ENCODE measurements around the gene ORC3.
A peak's percentile ranks its signal among the peaks of the same experiment; 100 is the strongest.
"Not testable (repeated sequence)": the region's sequence is repeated elsewhere in the genome, so short reads cannot be mapped to it uniquely, and the experiment has no call there.

ORC3 gene

GRCh38 chr6:87696817-87697216 is 106.9 kb downstream of the ORC3 start:
- not testable (repeated sequence) for DNase-seq (ENCODE audit: low read depth in 2 of 2)

GRCh38 chr6:87697581-87698546 is 107.9 kb downstream of the ORC3 start:
- no peak for DNase-seq (ENCODE audit: low read depth in 2 of 2)

- DNase-seq (ENCODE audit: low read depth in 2 of 2) = no peak
Measured at GRCh38 chr6:87698547-87699006, 108.6 kb downstream of the ORC3 start.

GRCh38 chr6:87699576-87699975 is 109.6 kb downstream of the ORC3 start:
- no peak for DNase-seq (ENCODE audit: low read depth in 2 of 2)

GRCh38 chr6:87700397-87701343 is 110.7 kb downstream of the ORC3 start:
- DNase-seq (ENCODE audit: low read depth in 2 of 2) = peak in 1 of 2 donors; percentile 7

GRCh38 chr6:87701344-87701675 is 111.4 kb downstream of the ORC3 start:
- DNase-seq (ENCODE audit: low read depth in 2 of 2) = peak in 1 of 2 donors; percentile 4

GRCh38 chr6:87701676-87702588 is 112.0 kb downstream of the ORC3 start, which contains the start of gene AKIRIN2:
Gene AKIRIN2, minus strand, starts transcription at chr6:87702233. Its CDS starts 549 bp downstream, at chr6:87701684.
- peak; percentile 93 to 94 for DNase-seq (ENCODE audit: low read depth in 2 of 2)

- DNase-seq (ENCODE audit: low read depth in 2 of 2) = no peak
Measured at GRCh38 chr6:87702589-87702945, 112.6 kb downstream of the ORC3 start.

GRCh38 chr6:87703039-87703438 is 113.1 kb downstream of the ORC3 start:
- not testable (repeated sequence) for DNase-seq (ENCODE audit: low read depth in 2 of 2)

GRCh38 chr6:87705070-87705691 is 115.2 kb downstream of the ORC3 start:
- DNase-seq (ENCODE audit: low read depth in 2 of 2) = peak; percentile 16 to 42

GRCh38 chr6:87706187-87706966 is 116.4 kb downstream of the ORC3 start:
- DNase-seq (ENCODE audit: low read depth in 2 of 2) = no peak

GRCh38 chr6:87708581-87709427 is 118.9 kb downstream of the ORC3 start:
- DNase-seq (ENCODE audit: low read depth in 2 of 2) = not testable (repeated sequence)

GRCh38 chr6:87710090-87710489 is 120.2 kb downstream of the ORC3 start:
- DNase-seq (ENCODE audit: low read depth in 2 of 2) = no peak

- DNase-seq (ENCODE audit: low read depth in 2 of 2) = not testable (repeated sequence)
Measured at GRCh38 chr6:87712713-87713112, 122.8 kb downstream of the ORC3 start.

GRCh38 chr6:87714093-87714842 is 124.3 kb downstream of the ORC3 start:
- DNase-seq (ENCODE audit: low read depth in 2 of 2) = no peak
